Spleen (tissue), 7 donors: ENCODE data around the gene CD209.

ENCODE experiments used
- POLR2A ChIP-seq, 3 donors: fragments of 450-650 bp; IDR thresholded peaks; one replicate each; pipeline ENCODE4 v1.5.1; 2017; ENCODE audit warnings: antibody characterized with exemption in 3 of 3, mild to moderate bottlenecking in 1 of 3
- POLR2AphosphoS5 ChIP-seq, 3 donors: sonication (generic); formaldehyde crosslinking; IDR thresholded peaks; one replicate each; pipeline ENCODE4 v1.5.1; 2017; ENCODE audit warnings: antibody characterized with exemption in 3 of 3
- TF ChIP-seq, protein P1 (sequence below), 11 experiments: fragments of 200-600 bp in 7 of 11; fragments of 450-650 bp in 4 of 11; sonication (generic) in 4 of 11; IDR thresholded peaks in 8 of 11; conservative IDR thresholded peaks in 3 of 11; 1 replicate in 7 of 11; 2 replicates in 4 of 11; pipeline versions ENCODE4 v1.4.0 to v1.8.0; 2016 to 2021; ENCODE audit warnings: antibody characterized with exemption in 11 of 11, inconsistent platforms in 4 of 11, mild to moderate bottlenecking in 1 of 11
- donor health status: DM: no; HTN: no; CAD: no; lungs with moderate emphysema.
- donor health status: DM: no; HTN: no; CAD: no.
- donor health status: DM: no; HTN: no; CAD: no.

DNA sequence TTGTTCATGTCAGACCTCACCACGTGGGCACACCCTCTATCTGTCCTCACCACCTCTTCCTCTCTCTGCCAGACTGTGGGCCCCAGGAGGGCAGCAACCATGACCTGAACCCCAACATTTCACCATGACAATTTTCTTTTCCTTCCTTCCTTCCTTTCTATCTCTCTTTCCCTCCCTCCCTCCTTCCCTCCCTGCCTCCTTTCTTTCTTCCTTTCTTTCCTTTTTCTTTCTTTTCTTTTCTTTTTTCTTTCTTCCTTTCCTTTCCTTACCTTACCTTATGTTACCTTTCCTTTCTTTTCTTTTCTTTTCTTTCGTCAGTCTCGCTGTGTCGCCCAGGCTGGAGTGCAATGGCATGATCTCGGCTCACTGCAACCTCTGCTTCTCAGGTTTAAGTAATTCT, 36.7 kb downstream of the CD209 start:
- TF ChIP-seq, protein P1, sequence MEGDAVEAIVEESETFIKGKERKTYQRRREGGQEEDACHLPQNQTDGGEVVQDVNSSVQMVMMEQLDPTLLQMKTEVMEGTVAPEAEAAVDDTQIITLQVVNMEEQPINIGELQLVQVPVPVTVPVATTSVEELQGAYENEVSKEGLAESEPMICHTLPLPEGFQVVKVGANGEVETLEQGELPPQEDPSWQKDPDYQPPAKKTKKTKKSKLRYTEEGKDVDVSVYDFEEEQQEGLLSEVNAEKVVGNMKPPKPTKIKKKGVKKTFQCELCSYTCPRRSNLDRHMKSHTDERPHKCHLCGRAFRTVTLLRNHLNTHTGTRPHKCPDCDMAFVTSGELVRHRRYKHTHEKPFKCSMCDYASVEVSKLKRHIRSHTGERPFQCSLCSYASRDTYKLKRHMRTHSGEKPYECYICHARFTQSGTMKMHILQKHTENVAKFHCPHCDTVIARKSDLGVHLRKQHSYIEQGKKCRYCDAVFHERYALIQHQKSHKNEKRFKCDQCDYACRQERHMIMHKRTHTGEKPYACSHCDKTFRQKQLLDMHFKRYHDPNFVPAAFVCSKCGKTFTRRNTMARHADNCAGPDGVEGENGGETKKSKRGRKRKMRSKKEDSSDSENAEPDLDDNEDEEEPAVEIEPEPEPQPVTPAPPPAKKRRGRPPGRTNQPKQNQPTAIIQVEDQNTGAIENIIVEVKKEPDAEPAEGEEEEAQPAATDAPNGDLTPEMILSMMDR (IDR thresholded peaks at IDR 0.05 in 8 of 11, conservative IDR thresholded peaks at IDR 0.05 in 3 of 11): no peak
- no peak for TF ChIP-seq POLR2A (IDR thresholded peaks at IDR 0.05)
- TF ChIP-seq POLR2AphosphoS5 (IDR thresholded peaks at IDR 0.05): no peak
